Activated CD8-positive, alpha-beta memory T cell treated with anti-CD3 and anti-CD28 coated beads for 1 hour (primary cell): Measurements from ENCODE around the gene AREG.
"Not testable (repeated sequence)": the region's sequence is repeated elsewhere in the genome, so short reads cannot be mapped to it uniquely, and the experiment has no call there.

Source experiments
- DNase-seq, 2 donors: peaks; one replicate each; pipeline ENCODE4 v3.0.0-alpha.2; 2020; ENCODE audit warnings: low read depth in 1 of 2; ENCODE audit errors: extremely low read depth in 1 of 2

Gene AREG, protein sequence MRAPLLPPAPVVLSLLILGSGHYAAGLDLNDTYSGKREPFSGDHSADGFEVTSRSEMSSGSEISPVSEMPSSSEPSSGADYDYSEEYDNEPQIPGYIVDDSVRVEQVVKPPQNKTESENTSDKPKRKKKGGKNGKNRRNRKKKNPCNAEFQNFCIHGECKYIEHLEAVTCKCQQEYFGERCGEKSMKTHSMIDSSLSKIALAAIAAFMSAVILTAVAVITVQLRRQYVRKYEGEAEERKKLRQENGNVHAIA

DNA sequence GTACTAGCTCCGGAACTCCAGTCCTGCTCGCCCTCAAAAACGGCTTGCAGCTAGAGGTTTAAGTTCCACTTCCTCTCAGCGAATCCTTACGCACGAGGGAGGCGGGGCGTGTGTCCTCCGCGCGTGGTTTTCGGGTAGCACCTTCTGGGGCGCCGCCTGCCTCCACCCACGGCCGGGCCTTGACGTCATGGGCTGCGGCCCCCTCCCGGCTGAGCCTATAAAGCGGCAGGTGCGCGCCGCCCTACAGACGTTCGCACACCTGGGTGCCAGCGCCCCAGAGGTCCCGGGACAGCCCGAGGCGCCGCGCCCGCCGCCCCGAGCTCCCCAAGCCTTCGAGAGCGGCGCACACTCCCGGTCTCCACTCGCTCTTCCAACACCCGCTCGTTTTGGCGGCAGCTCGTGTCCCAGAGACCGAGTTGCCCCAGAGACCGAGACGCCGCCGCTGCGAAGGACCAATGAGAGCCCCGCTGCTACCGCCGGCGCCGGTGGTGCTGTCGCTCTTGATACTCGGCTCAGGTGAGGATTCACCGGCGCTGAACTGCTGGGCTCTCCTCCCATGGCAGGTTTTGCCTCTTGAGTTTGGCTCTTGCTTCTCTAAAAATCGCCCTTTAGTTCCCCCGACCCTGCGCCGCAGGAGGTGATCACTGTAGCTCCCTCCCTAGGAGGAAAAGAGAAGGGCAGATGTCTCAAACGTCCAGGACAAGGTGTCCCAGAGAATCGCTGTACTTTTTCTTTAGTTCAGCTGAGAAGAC, at the start of gene AREG:
TSS of gene AREG (plus strand) at position 246 of the 752 bp plus-strand sequence. CDS start at position 456, 210 bp downstream.
- peak; percentile 86 to 90 for DNase-seq

DNA sequence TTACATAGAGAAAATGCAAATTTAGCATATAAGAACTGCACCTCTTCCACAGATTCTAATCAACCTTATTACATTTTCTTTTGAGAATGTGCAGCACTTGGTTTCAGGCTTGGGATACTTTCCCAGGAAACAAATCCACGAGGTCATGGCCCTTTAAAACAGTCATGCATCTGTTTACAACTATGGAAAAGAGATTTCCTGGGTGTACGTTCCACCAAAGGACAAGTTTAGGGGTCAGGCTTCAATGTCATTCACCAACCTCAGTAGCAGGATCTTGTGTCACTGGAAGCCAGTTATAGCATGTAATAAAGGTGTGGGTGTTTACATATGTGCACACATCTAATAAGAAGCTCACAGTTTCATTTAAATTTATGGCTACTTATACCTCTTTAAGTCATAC, 49.3 kb upstream of the AREG start:
- no peak for DNase-seq

DNA sequence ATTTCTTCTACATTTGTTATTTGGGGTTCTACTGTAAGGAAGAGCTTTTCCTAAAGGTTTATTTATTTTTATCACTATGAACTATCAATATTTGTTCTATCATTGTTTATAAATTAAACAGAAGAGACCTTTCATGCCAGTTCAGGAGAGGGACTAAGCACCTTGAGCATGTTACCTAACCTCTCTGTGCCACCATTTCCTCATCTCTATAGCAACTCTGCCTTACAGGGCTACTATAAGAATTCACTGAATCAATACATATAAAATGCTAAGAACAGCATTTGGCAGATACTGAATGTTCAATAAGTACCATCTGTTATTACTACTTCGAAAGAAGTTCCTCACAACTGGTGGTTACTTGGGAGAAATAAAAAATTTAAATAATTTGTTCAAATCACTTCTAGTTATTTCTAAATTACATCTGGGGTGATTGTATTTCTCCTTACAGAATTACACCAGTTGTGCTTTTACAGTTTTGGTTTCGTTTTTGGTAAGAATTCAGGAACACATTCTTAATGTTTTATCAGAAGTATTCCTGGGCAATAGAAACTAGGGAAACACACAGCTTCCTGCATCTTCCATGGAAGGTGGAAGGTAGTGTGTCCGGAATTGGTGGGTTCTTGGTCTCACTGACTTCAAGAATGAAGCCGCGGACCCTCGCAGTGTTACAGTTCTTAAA, 47.0 kb upstream of the AREG start:
- DNase-seq: no peak

- not testable (repeated sequence) for DNase-seq
These were observed 45.9 kb upstream of the AREG start for GRCh38 chr4:74398894-74399589.

DNA sequence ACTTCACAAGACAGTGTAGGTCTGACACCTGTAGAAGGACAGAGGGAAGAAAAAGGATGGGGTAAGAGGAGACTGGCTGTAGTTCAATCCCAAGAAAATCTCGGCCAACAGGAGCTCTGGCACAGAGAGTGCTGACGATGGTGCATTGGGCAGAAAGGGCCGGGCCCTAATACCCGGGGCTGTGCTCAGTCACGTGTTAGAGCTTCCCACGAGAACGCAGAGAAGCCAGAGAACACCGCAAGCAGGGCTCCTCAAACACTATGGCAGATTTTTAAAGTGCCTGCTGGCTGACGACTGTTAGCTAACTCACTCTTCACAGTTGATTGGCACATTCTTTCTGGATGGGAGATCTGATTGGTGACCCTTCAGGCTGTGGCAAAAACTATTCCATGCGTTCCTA, 44.5 kb upstream of the AREG start:
- DNase-seq: no peak

DNA sequence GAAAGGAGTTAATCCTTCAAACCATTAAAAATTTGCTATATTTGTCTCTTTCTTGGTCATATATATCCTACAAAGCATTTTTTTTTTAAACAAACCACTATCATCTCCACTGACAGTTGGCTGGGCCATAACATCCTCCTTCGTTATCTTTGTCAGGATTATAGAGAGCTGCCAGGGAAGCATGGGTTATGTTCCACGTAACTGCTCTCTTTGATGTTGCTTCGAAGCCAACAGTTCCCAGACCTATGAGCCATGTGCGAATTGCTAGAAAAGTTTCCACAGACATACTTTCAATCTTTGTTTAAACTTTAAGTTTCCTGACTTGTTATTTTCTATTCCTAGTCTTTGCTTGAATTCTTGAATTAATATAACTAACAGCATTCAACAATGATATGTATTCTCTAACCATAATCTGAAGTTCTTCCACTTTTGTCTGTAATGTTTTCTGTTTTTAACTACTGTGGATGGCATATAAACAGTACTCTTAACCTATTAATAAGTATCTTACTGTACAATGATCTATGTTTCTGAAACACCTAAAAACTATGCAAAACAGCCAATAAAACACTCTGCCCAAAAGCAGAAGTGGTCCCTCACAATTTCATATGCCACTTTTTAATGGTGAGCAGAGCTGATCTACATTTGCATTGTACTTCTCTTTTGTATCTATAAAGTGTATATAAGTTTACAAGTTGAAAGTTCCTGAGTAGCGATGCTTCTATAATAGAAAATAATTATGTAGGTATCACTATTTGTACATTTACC, 42.1 kb upstream of the AREG start:
- DNase-seq: no peak

GRCh38 chr4:74407891-74408290, 37.0 kb upstream of the AREG start:
- no peak for DNase-seq

DNA sequence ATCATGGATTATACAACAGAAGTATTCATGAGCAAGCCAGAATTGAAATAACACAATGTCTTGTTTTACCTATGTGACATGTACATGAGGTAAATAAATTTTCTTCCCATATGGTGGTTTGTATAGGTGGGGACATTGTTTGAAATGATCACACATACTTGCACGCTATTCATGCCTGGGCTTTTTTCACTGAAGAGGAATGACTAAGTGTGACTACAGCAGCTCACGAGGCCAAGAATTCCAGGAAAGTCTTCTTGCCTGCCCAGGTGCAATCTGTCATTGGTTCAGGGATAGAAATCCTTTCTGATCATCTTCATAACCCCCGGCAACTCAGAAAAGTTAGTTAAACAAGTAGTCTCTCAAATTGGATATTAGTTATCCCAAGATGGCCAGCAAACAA, 36.3 kb upstream of the AREG start:
- DNase-seq: no peak

- DNase-seq: no peak
These were observed 34.7 kb upstream of the AREG start for GRCh38 chr4:74410272-74410671.

- no peak for DNase-seq
These were observed 32.7 kb upstream of the AREG start for GRCh38 chr4:74412225-74412624.

GRCh38 chr4:74413265-74413664, 31.7 kb upstream of the AREG start:
- DNase-seq: no peak

- no peak for DNase-seq
These were observed 30.7 kb upstream of the AREG start for GRCh38 chr4:74414149-74414809.

DNA sequence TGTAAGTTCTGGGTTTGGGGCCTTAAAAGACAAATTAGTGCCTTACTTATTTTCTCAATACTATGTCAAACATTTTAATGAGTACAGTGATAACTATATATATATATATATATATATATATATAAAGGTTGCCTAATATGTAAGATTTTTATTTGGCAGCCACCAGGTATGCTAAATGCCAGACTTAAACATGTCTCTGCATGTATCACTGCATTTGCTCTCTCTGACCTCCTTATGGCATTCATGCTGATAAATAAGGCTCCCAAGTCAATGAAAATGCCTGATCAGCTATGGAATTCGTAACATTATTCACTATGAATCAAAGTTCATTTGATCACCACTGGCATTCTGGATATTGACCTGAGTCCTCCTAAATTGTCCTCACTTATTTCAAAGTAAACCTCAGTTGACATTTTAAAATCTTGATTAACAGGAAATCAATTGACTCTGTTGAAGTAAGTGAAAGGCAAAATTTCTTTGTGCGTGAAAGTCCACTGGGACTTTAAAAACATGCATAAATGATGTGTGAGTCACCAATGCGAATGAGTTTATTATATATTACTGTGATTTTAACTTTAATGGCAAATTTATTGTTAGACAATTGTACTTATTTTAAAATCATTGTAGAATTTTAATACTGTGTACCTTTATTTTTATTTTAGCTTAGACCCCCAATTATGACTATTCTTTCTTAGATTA, 29.2 kb upstream of the AREG start:
- DNase-seq: no peak

GRCh38 chr4:74418063-74418670, 26.8 kb upstream of the AREG start:
- DNase-seq: no peak

DNA sequence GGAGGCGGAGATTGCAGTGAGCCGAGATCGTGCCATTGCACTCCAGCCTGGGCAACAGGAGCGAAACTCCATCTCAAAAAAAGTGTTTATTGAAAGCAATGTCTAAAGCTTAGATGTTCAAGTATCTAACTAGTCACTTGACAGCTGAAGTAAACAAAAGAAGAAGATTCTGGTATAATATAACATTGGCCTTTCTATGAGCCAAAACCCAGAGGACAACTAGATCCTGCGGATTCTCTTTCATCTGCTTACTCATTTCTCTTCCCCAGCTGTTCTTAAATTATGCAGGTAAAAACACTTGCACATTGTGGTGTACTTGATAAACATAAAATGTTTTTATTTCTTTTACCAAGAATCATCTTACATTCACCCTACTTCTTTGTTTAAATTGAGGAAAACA, 24.1 kb upstream of the AREG start:
- DNase-seq: no peak

- no peak for DNase-seq
These were observed 21.8 kb upstream of the AREG start for GRCh38 chr4:74423104-74423503.

DNA sequence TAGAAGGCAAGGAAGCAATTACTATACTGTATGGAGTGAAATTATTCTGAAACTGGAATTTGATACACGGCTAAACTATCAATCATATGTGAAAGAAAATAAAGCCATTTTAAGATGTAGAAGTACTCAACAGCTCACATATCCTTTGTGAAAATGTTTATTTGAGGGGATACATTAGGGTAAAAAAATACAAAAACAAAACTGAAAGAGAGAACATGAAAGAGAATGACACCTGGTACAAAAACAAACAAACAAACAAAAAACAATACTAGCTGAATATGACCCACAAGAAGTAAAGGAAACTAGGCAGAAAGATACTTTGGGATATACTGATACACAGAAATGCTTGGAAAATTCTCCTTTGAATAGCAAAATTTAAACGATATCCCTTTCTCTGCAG, 20.8 kb upstream of the AREG start:
- no peak for DNase-seq

DNA sequence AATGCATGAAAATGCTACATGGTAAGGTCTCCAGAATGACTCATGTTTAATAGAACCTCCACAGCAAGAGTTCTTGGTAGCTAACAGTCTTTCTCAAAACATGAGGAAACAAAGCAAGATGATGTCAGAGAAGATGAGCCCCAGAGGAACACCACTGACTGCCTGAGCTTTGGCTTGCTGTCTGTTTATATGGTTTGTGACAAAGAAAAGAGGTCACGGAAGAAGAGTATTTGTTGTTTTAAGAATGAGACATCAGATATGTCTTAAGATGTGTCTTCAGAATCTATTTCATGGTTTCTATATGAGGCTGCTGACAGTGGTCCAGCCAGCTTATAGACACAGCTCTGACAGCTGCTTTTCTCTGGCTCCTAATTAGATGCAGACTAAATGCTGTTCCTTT, 18.8 kb upstream of the AREG start:
- DNase-seq: no peak

GRCh38 chr4:74428276-74428675, 16.7 kb upstream of the AREG start:
- DNase-seq: no peak
